Measurements from ENCODE around the gene RBM42.
"Not testable (repeated sequence)": the region's sequence is repeated elsewhere in the genome, so short reads cannot be mapped to it uniquely, and the experiment has no call there.

GRCh38 chr19:35654828-35655227 lies 26.0 kb downstream of the RBM42 start:
- TF ChIP-seq CTCF (conservative IDR thresholded peaks at IDR 0.05); EZH2 (IDR thresholded peaks at IDR 0.05; ENCODE audit: low read depth): not testable (repeated sequence)
